Hematopoietic multipotent progenitor cell treated with erythropoietin and hydrocortisone succinate and interleukin-3 and kit ligand, for 17 days (in vitro differentiated cells): ENCODE measurements around the gene ELMO1.

Source experiments
- DNase-seq: peaks from one replicate; pipeline ENCODE4 v3.0.0-alpha.2; 2015; ENCODE audit warnings: low spot score

ELMO1 gene

DNA sequence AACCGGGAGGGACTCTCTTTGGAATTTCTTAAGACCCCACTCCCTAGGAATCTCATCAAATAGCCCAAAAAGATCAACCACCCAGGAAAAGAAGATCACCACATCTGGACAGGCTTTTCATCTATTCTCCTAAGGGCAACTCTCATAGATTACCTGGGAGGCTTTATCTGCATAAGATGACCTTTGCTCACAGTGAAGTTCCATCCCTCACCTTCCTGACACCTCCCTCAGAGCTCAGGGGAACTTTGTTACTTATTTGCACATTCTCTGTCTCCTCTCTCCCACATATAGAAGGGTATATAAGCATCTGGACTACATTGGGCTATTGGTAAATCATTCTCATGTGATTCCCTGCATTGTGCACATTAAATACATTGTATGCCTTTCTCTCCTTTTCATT lies 80.1 kb downstream of the ELMO1 start:
- no peak for DNase-seq

DNA sequence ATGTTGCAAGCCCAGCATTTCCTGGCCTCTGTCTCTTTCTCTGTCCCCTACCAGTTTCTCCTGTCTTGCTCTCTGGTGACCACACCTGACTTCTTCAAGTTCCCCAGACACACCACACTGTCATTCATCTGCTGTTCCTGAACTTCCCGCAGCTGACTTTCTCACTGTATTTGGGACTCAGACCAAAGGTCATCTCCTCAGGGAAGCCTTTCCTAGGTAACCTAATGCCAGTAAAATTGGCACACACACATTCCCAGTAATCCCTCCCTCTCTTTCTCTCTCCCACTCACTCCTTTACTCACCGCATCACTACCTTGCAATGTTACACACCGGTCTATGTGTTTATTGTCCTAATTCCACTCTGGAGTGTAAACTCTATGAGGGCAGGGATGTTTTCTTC lies 81.7 kb downstream of the ELMO1 start:
- DNase-seq, result no peak

DNA sequence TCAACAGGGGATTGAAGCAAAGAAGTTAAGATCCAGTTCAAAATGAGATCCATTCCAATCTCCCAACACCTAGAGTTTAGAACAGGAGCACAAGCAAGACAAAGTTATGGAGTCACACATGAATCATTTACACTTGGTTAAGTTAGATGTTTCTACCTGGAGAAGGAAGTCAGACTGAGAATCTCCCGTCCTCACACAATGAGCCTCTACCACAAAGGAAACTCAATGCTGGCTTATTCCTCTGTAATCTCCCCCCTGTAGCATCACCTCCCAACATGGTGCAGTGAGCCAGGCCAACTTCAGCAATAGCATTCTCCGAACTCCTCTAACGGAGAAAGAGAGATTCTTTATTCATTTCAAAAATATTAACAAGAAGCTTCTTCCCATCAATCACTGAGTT lies 82.2 kb downstream of the ELMO1 start:
- DNase-seq, result no peak

DNA sequence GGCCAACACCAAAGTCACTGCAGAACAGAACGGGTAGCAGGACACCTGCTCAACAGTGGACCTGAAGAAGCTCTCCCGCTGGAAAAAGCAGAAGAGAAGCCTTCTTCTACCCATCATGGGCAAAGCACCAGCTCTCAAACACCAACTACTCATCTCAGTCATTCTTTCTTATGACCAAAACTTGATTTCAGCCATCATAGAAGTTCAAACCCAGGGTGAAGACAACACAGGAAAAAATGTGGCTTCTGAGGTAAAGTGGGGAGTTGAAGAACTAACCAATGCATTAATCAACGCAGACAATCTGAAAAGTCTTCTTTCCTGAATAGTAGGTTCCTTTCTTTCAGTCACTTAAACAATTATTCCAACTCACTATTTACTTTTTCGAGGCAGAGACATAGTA lies 83.3 kb downstream of the ELMO1 start:
- no peak for DNase-seq

DNA sequence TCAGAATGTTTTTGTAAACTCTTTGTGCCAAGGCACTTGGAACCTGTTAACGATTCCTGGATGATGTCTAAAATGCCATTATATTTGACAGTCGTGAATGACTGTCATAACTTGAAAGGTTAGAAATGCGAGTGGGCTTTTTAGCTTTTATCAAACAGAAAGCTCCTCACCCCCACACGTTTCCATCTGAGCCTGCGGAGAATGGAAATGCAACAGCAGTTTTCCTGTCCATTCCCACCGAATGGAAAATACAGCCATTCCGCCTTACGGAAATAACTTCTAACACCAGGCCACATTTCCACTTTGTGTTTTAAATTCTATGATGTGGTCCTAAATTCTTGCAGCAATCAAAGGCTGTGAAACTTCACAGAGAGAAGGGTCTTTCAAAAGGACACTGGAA lies 83.8 kb downstream of the ELMO1 start:
- no peak for DNase-seq

DNA sequence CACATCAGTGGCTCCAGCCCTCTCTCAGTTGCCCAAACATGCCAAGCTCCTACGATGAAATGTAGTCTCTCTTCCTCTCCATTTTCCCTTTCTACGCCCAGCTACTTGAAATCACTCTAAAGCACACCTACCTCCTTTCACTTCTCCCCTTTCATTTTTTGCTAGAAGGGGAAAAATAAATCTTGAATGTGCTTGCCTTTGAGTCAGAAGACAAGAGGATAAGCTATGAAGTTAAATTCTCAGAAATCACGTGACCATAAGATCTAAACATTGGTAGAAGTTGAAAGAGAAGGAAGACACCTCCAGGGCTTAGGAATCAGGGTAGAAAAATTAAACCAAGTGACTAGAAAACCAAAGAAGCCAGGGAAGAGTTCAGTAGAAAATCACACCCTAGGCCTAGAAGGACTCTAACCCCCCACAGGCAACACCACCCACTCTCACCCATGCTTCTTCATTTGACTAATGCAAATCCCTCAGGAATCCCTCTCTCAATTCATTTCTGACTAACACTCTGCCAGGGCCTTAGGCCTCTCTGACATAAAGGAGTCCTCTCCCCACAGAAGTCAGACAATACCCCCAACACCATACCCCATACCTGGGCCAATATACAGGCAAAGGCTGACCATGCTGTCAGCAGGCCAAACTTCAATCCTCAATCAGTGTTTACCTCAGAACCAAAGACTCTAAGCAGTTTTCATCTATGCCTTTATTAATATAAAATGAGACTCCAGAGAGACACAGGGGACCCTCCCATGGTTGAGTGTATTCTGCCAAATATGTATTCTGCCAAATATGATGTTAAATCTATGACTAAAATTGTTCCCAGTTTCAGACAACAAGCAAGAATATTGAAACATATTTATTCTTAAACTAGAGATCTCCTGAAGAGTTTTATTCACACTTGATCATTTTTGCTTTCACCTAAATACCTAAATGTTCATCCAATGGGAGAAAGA lies 84.8 kb downstream of the ELMO1 start:
- DNase-seq, result no peak

DNA sequence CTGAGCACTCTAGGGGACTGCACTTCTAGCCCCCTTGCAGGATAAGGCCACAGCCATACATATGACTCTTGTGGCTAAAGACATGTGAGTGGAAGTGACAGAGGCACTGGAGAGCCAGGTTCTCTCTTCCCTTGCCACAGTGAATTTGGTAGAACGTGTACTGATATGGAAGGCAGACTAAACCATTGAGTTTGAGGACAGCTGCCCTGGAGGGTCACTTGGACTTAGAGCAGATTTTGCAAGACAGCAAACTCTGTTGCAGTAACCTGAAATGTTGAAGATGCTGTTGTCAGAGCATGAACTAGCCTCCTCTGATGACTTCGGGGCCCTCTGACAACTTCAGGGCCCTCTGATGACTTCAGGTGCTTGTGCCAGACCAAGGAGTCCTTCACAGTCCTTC lies 85.9 kb downstream of the ELMO1 start:
- DNase-seq, result no peak

DNA sequence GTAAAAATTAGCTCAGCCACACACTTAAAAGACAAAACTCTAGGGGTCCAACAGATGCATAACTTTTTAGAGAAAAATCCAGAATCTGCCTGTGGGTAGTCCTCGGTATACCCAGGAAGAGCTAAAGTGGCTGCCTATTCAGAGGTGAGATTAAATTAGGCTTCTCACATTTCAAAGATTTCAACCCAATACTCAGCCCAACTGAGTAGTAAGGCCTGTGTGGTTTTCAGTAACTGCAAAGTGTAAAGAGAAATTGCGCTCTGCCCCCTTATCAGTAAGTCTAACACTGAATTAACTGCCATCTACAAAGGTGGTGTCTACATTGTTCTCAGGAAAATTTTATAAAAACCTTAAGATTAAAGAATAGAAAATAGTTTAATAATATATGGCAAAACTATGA lies 88.2 kb downstream of the ELMO1 start:
- no peak for DNase-seq

DNA sequence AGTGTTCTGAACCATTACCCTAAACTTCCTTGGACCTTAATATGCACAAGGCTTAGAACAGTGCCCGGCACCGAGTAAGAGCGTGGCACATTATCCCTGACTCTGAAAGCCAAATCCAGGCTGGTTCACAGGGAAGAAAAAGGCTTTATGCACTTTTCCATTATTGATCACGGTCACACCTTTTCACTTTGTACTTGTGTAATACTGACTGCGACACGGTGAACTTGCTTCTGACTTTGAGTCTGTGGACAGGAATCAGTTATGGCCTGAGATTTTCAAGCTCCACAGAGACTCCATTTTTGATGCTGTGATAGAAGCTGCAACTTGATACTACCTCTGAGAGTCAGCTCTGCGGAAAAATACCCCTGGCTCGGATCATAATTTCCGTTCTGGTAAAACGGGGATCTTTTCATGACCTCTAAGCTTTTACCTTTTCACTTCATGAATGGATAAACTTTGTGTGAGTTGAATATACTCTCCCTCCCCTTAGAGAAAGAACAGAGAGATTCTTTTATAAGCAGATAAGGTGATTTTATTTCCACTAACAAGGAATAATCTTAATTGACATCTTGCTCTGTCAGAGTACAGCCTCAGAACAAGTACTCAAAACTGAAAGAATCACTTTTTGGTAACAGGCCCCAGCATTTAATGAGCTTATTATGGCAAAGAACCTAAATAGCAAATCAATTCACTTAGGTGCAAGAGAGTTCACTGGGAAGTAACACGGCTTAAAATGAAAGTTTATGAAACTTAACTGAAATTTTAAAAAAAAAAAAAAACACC lies 88.8 kb downstream of the ELMO1 start:
- DNase-seq, result no peak

DNA sequence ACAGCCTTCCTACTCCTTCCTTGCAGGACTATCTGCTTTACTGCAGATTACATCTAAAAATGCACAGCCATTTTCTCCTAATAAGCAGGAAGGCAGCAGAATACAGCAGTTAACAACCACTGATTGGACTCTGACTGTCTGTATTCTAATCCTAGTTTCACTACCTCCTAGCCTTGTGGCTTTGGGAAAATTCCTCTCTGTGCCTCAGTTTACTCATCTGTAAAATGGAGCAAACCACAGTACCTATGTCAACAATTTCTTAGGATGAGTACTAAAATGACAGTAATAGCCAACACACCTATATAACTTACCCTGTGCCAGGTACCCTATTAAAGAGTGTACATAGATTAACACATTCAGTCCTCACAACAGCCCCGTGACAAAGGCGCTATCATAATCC lies 89.5 kb downstream of the ELMO1 start:
- DNase-seq, result no peak

DNA sequence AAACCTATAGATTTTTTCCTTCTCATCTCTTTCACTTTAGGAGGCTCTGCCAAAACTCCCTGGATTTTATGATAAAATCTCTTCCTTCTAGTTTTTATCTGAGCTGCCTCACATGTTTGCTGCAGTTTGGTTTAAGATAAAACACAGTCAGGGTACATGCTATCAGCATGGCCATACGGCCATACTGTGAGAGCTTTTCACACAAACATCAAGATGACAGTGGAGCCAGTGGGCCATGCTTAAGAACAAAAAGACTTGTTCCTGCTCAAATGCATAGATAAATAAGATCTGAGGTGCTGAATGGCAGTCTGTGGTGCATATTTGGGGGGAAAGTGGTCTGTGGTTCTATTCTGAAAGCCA lies 91.0 kb downstream of the ELMO1 start:
- peak; percentile 18 for DNase-seq

DNA sequence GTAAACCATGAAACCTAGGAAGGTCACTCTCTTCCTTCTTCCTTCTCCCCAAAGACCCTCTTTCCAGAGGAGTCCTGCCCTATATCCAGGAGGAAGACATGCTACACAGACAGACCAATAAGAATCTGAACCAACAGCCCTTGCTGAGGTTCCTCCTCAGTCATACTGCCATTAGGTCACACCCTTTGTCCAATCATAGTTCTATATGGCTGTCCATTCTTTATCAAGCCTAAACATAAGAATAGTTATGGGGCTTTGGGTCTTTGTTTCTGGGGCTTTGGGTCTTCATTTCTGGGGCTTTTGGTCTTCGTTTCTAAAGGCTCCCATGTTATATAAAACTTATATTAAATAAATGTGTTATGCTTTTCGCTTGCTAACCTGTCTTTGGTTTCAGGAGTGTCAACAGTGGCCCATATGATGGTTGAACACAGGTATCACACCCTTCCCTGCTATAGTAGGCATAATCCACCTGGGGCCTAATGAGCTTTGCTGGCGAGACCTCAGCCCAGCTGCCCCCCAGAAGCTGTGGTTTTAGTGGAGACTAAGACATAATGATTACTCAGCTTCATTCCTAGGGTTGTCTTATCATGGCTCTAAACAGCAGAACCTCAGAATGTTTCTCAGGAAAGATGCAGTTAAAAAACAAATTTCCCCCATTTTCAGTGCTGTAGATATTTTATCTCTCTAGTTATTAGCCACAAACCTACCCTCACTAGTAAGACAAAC lies 91.6 kb downstream of the ELMO1 start:
- no peak for DNase-seq

DNA sequence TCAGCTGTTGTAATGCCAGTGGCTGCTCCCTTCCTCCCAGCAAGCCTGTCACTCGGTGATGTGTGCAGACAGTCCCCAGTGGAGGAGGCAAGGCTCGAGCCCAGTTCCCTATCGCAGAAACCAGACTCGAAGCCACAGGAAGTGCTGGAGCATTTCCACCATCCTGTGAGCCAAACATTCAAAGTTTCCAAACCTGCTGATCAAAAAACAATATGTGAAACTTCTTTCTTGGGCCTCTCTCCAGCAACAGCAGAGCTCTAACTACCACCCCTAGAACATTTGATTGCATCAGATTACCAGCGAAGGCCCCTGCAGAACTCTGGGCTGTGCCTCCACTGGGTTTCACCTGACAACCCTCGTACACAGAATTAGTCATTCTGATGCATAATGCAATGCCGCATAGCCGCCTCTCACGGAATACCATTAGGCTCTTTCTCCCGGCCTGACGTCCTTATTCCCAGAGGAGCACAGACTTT lies 94.0 kb downstream of the ELMO1 start:
- DNase-seq, result peak; percentile 16

DNA sequence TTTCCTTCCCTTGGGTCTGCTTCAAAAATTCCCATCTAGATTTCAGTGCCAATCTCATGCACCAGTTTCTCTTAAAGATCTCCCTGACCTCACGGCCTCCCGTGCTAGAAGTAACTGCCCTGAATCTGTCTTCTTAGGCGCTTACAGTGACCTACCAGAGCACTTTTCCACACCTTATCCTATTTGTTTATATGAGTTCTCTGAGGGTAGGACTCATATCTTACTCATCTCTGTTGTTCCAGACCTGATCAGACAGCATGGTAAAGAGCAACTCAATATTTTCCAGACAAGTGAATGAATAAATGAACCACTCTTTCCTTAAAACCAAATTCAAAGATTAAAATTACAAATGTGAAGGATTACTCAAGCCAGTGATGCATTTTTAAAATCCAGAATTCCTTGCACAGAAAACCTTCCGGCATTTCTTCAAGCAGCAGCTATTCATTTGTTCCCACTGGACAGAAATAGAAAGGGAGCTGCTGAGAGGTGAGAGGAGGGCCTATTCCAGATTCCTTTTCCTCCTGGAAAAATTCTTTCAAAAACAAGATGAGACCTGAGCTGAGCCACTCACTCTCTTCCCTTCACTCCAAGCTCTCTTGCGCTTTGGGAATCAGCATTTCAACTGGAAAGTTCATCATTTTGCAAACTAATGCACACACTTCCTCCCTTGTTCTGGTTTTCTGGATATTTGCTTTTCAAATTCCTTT lies 94.6 kb downstream of the ELMO1 start:
- DNase-seq, result no peak

DNA sequence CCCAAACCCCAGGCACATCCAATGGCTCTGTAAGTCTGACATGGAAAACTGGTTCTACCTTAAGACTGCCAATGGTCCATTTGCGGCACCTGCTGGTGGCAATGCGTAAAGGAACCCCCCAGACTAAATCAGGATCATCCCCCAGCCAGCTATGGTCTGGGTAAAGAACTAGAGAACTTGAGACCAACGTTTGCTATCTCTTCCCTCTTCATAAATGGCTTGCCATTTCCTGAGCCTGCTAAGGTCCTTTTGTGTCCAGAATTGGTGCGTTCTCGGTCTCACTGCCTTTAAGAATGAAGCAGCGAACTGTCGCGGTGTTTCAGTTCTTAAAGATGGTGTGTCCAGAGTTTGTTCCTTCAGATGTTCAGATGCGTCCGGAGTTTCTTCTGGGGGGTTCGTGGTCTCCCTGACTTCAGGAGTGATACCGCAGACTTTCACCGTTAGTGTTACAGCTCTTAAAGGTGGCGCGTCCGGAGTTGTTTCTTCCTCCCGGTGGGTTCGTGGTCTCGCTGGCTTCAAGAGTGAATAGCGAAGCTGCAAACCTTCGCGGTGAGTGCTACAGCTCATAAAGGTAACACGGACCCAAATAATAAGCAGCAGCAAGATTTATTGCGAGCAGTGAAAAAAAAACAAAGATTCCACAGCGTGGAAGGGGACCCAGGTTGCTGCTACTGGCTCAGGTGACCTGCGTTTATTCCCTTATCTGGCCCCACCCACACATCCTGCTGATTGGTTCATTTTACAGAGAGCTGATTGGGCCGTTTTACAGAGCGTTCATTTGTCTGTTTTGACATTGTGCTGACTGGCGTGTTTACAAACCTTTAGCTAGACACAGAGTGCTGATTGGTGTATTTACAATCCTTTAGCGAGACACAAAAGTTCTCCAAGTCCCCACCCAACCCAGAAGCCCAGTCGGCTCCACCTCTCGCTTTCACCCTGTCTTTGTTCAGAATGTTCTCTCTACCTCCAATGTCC lies 95.4 kb downstream of the ELMO1 start:
- peak; percentile 67 for DNase-seq

DNA sequence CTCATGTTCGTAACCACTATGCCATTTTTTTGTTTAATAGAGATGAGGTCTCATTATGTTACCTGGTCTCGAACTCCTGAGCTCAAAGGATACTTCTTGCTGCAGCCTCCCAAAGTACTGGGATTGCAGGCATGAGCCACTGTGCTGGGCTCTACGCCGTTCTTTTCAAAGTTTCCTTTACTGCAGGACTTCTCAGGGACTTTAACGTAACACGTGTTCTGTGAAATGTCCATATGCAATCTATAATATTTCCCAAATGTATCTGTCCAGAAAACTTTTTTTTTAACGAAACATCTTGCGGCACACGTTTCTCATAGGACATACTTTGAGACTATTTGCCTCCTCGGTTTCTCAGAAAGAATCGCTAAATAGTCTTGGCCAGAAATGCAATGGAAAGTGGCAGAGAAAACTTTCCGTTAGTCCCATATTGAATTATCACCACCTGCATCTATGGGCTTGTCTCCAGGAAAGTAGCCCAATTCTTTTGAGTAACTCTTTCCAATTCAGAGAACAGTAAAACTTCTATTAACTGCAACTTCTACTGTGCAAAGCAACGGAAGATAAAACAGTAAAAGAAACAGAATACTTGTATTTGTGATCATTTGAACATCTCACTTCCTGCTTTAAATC lies 96.3 kb downstream of the ELMO1 start:
- DNase-seq, result no peak

DNA sequence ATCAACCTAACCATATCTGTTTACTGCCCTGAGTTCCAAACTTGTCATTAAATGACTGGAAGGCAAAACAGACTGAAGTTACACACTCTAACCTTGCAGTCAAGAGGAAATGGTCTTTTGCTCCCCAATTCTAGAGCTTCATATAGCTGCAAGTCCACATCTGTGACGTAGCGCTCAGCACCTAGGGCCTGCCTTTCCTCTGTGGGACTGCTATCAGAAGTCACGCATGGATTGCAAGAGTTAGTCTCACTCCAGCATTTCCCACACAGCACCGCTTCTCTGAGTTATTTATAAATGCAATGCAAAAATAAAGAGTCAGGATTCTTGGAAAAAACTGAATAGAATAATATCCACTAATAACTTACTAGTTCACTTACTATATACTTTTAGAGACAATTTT lies 96.9 kb downstream of the ELMO1 start:
- DNase-seq, result no peak

DNA sequence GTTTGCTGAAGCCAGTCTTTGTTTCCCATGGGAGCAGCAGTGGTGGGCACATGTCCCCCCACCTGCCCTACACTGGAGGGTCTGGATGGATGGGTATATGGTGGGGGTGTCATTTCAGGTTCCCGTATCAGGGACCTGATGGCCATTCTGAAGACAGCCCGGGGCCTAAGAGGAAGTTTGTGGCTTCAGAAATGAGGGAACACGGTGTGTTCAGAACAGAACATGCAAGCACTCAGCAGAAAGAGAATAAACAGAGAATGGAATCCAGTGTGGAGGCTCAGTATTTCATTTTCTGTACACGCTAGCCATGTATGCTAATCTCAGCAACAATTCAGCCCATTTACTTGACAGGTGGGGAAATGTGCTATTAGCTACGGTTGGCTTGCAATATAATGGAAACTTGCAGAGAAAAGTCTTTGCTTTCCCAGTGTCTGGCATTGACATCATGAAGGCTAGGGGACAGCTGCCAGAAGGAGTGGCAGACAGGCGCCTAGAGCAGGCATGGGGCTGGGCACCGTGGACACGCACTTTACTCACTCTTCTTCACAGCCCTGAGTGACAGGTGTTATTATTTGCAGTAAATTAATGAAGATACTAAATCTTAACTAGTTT lies 98.6 kb downstream of the ELMO1 start:
- no peak for DNase-seq

DNA sequence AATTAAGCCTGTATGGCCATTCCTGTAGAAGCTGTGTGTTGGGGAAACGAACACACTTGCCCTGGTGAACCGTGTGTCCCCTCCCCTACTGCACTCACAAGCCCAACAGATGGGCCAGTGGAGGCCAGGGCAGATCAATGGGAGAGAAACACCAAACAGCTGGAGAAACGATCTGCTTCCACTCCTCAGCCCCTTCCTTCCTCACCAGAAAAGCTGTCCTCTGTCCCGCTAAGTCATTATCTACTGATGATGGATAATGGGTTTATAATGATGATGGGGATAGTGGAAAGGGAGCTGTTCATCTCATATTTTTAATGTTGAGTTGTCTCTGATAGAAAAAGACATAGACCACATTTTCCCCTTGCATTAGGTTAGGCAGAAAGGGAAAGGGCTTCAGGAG lies 99.7 kb downstream of the ELMO1 start:
- DNase-seq, result no peak

DNA sequence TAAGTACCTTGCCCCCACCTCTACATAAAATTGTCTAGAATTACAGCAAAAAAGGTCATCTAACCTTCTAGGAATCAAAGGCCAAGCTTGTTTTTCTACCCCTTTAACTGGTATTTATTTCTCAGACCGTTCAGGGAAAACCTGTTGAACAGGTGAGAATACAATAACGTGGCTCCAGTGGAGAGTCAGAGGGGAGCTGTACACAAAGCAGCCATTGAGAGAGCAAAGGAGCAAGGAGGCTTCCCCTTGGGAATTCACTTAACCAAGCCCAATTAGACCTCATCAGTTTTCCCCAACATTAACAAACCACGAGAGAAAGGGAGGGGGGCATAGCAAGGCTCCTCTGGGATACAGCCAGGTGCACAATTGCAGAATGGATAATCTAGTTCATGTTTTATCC lies 101.9 kb downstream of the ELMO1 start:
- DNase-seq, result no peak
